ENCODE data around the gene SLC35F3. TPM values are rescaled to one million over a fixed set of nuclear protein-coding genes. Genes with fewer than 3 reads are reported as not detected.

Gene SLC35F3
- total RNA-seq, 2 donors from 2014 or later = 14.4 to 14.8 TPM

DNA sequence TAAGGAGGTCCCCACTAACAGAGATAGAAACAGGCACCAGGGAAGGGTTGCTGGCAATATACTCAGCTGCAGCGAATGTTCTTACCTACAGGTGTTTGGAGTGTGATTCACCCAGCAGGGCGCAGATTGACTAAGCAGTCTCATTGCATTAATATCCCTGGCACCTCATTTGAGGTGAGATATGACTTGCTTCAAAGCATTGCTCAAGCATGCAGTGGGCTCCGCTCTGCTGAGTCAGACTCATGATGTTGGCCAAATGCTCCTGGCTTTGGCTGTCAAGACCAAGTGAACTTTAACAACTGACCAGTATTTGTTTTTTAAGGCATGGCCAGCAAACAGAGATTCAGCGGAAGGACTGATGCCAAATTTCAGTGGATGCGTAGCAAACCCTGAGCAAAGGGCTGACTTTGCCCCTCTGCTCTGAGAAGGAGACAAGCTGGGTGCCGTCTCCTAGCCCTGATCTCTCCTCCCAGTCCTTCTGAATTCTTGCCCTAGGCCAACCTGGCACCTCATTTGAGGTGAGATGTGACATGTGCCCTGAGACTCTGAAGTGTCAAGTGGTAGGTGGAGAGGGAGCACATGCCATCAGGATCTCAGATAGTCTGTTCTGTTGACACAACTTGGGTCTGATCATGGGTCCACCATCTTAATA is 281.7 kb downstream of the SLC35F3 start:
- TF ChIP-seq, protein P1, sequence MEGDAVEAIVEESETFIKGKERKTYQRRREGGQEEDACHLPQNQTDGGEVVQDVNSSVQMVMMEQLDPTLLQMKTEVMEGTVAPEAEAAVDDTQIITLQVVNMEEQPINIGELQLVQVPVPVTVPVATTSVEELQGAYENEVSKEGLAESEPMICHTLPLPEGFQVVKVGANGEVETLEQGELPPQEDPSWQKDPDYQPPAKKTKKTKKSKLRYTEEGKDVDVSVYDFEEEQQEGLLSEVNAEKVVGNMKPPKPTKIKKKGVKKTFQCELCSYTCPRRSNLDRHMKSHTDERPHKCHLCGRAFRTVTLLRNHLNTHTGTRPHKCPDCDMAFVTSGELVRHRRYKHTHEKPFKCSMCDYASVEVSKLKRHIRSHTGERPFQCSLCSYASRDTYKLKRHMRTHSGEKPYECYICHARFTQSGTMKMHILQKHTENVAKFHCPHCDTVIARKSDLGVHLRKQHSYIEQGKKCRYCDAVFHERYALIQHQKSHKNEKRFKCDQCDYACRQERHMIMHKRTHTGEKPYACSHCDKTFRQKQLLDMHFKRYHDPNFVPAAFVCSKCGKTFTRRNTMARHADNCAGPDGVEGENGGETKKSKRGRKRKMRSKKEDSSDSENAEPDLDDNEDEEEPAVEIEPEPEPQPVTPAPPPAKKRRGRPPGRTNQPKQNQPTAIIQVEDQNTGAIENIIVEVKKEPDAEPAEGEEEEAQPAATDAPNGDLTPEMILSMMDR (conservative IDR thresholded peaks at IDR 0.05) = no peak
- peaks cover 12% of the 10 kb centered on the region for H3K4me1 Mint-ChIP-seq
- no peak overlapping the region for H3K9ac ChIP-seq (ENCODE audit: extremely low read depth, low read length, poor library complexity, severe bottlenecking)
- H3K4me1 ChIP-seq (ENCODE audit: control insufficient read depth, insufficient read depth, low read length) = no peaks in the 10 kb centered on the region
- H3K36me3 Mint-ChIP-seq (ENCODE audit: low read depth) = peaks cover 3% of the 10 kb centered on the region
- H3K9me3 Mint-ChIP-seq = peaks cover 21% of the 10 kb centered on the region
- H3K9me3 ChIP-seq (ENCODE audit: control insufficient read depth, low read length) = peaks cover 20% of the 10 kb centered on the region
- no peak overlapping the region for H3K27ac ChIP-seq (ENCODE audit: low read depth, low read length)
- H3K4me3 Mint-ChIP-seq = no peak overlapping the region
- H3K36me3 ChIP-seq (ENCODE audit: control insufficient read depth, insufficient read depth, low read length) = no peaks in the 10 kb centered on the region
- 89 to 90% methylated on average over 5 to 6 of the region's 6 CpGs for WGBS, 2 experiments (ENCODE audit: insufficient coverage in 1 of 2, insufficient read length in 1 of 2)
- H3K27ac Mint-ChIP-seq = no peak overlapping the region
- DNase-seq = peak; percentile 72
- H3K4me3 ChIP-seq (ENCODE audit: low read length) = no peak overlapping the region
- H3K27me3 ChIP-seq (ENCODE audit: control insufficient read depth, insufficient read depth, low read length, poor library complexity, severe bottlenecking) = no peaks in the 10 kb centered on the region
- peaks cover 2% of the 10 kb centered on the region for H3K27me3 Mint-ChIP-seq (ENCODE audit: insufficient read depth)

DNA sequence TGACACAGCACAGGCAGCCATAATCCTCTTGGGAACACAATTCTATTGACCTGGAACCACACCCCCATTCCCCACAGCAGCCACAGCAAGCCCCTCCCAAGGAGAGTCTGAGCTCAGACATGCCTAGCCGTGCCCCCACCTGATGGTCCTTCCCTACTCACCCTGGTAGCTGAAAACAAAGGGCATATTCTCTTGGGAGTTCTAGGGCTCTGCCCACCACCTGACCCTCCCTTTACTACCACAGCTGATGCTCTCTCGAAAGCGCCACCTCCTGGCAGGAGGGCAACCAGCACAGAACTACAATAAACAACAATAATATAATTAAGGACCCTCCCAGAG is 283.9 kb downstream of the SLC35F3 start:
- peak; percentile 91 for DNase-seq
- Histone ChIP-seq H3K9ac (ENCODE audit: extremely low read depth, low read length, poor library complexity, severe bottlenecking) (no peak overlapping the region), H3K4me3 (ENCODE audit: low read length) (no peak overlapping the region), H3K36me3 (ENCODE audit: control insufficient read depth, insufficient read depth, low read length) (no peaks in the 10 kb centered on the region), H3K27ac (ENCODE audit: low read depth, low read length) (no peak overlapping the region), H3K4me1 (ENCODE audit: control insufficient read depth, insufficient read depth, low read length) (no peaks in the 10 kb centered on the region), H3K9me3 (ENCODE audit: control insufficient read depth, low read length) (peaks cover 23% of the 10 kb centered on the region), H3K27me3 (ENCODE audit: control insufficient read depth, insufficient read depth, low read length, poor library complexity, severe bottlenecking) (no peaks in the 10 kb centered on the region)
- WGBS, 2 experiments (ENCODE audit: insufficient coverage in 1 of 2, insufficient read length in 1 of 2) = 51 to 100% methylated on average over 1 to 3 of the region's 3 CpGs
- TF ChIP-seq, protein P1 (conservative IDR thresholded peaks at IDR 0.05) = peak; percentile 77
- H3K4me3 Mint-ChIP-seq = no peak overlapping the region
- H3K9me3 Mint-ChIP-seq = peaks cover 42% of the 10 kb centered on the region
- H3K27ac Mint-ChIP-seq = peak overlapping the region; percentile 88
- H3K36me3 Mint-ChIP-seq (ENCODE audit: low read depth) = peaks cover 3% of the 10 kb centered on the region
- peaks cover 11% of the 10 kb centered on the region for H3K27me3 Mint-ChIP-seq (ENCODE audit: insufficient read depth)
- H3K4me1 Mint-ChIP-seq = peaks cover 12% of the 10 kb centered on the region

DNA sequence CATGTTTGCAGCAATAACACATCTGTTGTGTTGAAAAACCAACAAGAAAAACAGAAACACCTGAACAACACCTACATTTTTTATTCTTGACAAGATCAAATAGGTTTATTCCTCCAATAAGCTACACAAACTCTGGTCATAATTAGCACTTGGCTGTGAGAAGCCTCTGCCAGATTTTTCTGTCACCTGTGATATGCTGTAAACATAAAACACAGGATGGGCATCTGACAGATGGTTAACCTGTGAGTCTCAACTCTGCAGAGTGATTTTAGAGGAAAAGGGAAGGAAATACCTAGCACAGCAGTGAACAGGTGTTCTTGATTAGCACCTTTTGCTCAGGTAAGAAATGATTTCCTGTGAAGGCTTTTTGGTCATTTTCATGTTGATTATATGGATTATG is 293.4 kb downstream of the SLC35F3 start:
- no peaks in the 10 kb centered on the region for H3K4me1 ChIP-seq (ENCODE audit: control insufficient read depth, insufficient read depth, low read length)
- Mint-ChIP-seq H3K4me1 (peaks cover 7% of the 10 kb centered on the region), H3K27ac (no peak overlapping the region), H3K27me3 (ENCODE audit: insufficient read depth) (peaks cover 4% of the 10 kb centered on the region), H3K4me3 (no peak overlapping the region), H3K36me3 (ENCODE audit: low read depth) (peaks cover 2% of the 10 kb centered on the region), H3K9me3 (peaks cover 17% of the 10 kb centered on the region)
- no peak overlapping the region for H3K4me3 ChIP-seq (ENCODE audit: low read length)
- H3K27ac ChIP-seq (ENCODE audit: low read depth, low read length) = no peak overlapping the region
- H3K9me3 ChIP-seq (ENCODE audit: control insufficient read depth, low read length) = no peaks in the 10 kb centered on the region
- no peak for DNase-seq
- TF ChIP-seq, protein P1 (conservative IDR thresholded peaks at IDR 0.05) = no peak
- H3K36me3 ChIP-seq (ENCODE audit: control insufficient read depth, insufficient read depth, low read length) = no peaks in the 10 kb centered on the region
- H3K9ac ChIP-seq (ENCODE audit: extremely low read depth, low read length, poor library complexity, severe bottlenecking) = no peak overlapping the region
- no peaks in the 10 kb centered on the region for H3K27me3 ChIP-seq (ENCODE audit: control insufficient read depth, insufficient read depth, low read length, poor library complexity, severe bottlenecking)
